Ovary (tissue), 3 donors: Measurements from ENCODE around the gene JPH3.

Experiments used
- CTCF ChIP-seq, 3 donors: fragments of 450-650 bp in 2 of 3; fragments of 200-600 bp in 1 of 3; IDR thresholded peaks; one replicate each; pipeline versions ENCODE4 v1.5.1 to v1.8.0; 2016 to 2022; ENCODE audit warnings: antibody characterized with exemption in 3 of 3, mild to moderate bottlenecking in 1 of 3
- POLR2A ChIP-seq: fragments of 450-650 bp; IDR thresholded peaks from one replicate; pipeline ENCODE4 v1.6.1; 2017; ENCODE audit warnings: antibody characterized with exemption, mild to moderate bottlenecking, moderate library complexity
- donor health status: DM: no; HTN: no; CAD: no.

GRCh38 chr16:87728026-87728425 is 125.7 kb downstream of the JPH3 start:
- TF ChIP-seq CTCF (IDR thresholded peaks at IDR 0.05) (no peak), POLR2A (no peak)
